ENCODE measurements around the gene HAPLN1. TPM values are rescaled to one million over a fixed set of nuclear protein-coding genes. Genes with fewer than 3 reads are reported as not detected.
A peak's percentile ranks its signal among the peaks of the same experiment; 100 is the strongest.

Gene HAPLN1
- total RNA-seq, 1 experiment from 2014 or later, result 7.8 TPM

DNA sequence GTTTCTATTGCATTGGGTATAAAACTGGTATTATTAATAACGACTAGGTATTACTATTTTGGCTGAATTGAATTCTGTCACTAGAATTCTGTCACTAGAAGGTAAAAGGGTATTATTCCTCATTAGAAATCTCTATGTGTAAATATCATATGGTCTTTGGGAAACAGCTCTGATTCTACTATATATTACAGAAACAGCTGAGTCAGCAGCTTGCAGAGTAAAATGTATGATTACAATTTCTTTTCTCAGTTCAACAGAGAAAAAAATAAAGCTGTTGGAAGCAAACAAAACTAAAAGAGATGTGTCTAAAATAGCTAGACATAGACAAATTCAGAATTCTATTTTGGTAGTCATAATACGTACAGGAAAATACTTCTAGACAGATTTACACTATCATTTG, 48.5 kb downstream of the HAPLN1 start:
- no peaks in the 10 kb centered on the region for H3K27me3 ChIP-seq (ENCODE audit: low read length)
- POLR2A ChIA-PET (ENCODE audit: unreplicated experiment), result no interaction called here
- no peak overlapping the region for H3K4me2 ChIP-seq (ENCODE audit: low read length)
- no peaks in the 10 kb centered on the region for H3K79me2 ChIP-seq (ENCODE audit: low read length)
- ATAC-seq (no peak), DNase-seq (no peak)
- no peaks in the 10 kb centered on the region for H3F3A ChIP-seq (ENCODE audit: low read length, unreplicated experiment)
- intact Hi-C loops (cut with micrococcal nuclease), result no loop called here
- BruUV-seq (replicated peaks), result no TSS peak
- no peak overlapping the region for H3K4me3 ChIP-seq (ENCODE audit: low read length)
- H3K9me2 ChIP-seq (replicated peaks; ENCODE audit: low read length), result no peaks in the 10 kb centered on the region
- no peak overlapping the region for H3K9ac ChIP-seq (ENCODE audit: low read length)
- no peak overlapping the region for H3K27ac ChIP-seq (ENCODE audit: low read length)
- CTCF ChIA-PET, result no interaction called here
- H4K20me1 ChIP-seq (ENCODE audit: low read length), result no peaks in the 10 kb centered on the region
- no peaks in the 10 kb centered on the region for H3K4me1 ChIP-seq (ENCODE audit: insufficient read depth, low read length)
- TF ChIP-seq, protein P1, sequence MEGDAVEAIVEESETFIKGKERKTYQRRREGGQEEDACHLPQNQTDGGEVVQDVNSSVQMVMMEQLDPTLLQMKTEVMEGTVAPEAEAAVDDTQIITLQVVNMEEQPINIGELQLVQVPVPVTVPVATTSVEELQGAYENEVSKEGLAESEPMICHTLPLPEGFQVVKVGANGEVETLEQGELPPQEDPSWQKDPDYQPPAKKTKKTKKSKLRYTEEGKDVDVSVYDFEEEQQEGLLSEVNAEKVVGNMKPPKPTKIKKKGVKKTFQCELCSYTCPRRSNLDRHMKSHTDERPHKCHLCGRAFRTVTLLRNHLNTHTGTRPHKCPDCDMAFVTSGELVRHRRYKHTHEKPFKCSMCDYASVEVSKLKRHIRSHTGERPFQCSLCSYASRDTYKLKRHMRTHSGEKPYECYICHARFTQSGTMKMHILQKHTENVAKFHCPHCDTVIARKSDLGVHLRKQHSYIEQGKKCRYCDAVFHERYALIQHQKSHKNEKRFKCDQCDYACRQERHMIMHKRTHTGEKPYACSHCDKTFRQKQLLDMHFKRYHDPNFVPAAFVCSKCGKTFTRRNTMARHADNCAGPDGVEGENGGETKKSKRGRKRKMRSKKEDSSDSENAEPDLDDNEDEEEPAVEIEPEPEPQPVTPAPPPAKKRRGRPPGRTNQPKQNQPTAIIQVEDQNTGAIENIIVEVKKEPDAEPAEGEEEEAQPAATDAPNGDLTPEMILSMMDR (conservative IDR thresholded peaks at IDR 0.05; ENCODE audit: low read depth, low read length), result no peak
- no peak for TF ChIP-seq EZH2phosphoT487 (IDR thresholded peaks at IDR 0.05; ENCODE audit: borderline replicate concordance, low read length)
- TF ChIP-seq EZH2 (IDR thresholded peaks at IDR 0.05; ENCODE audit: low read length, unreplicated experiment), result no peak
- H3K9me3 ChIP-seq (ENCODE audit: low read length), result no peaks in the 10 kb centered on the region
- H3K36me3 ChIP-seq (ENCODE audit: low read depth, low read length), result no peaks in the 10 kb centered on the region
- H2AFZ ChIP-seq (ENCODE audit: low read length), result no peak overlapping the region

DNA sequence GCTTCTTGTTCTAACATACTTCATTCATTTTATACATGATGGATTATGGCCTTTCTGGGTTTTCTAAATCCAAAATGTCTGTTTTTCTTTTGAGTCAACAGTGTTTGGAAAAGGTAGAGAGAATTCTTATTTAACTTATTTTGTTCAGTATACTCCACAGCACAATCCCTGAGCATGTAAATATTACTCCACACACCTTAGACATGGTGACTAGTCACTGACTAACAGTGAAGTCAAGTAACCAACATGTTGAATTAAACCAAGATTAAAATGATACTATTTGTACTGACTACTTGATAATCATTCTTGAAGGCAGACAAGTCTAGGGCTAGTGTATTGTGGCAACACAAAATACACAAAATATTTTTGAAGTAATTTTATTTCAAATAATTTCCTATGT, 55.0 kb downstream of the HAPLN1 start:
- Histone ChIP-seq H3K36me3 (ENCODE audit: low read depth, low read length) (no peaks in the 10 kb centered on the region), H3K27me3 (ENCODE audit: low read length) (no peaks in the 10 kb centered on the region), H3K9me2 (replicated peaks; ENCODE audit: low read length) (no peaks in the 10 kb centered on the region), H3F3A (ENCODE audit: low read length, unreplicated experiment) (no peaks in the 10 kb centered on the region), H3K27ac (ENCODE audit: low read length) (0 out of 2 replicates have a peak overlapping the region, but pooled peaks have one; percentile 16), H4K20me1 (ENCODE audit: low read length) (no peaks in the 10 kb centered on the region), H3K4me2 (ENCODE audit: low read length) (0 out of 2 replicates have a peak overlapping the region, but pooled peaks have one; percentile 4), H3K4me1 (ENCODE audit: insufficient read depth, low read length) (peaks cover 8% of the 10 kb centered on the region), H3K4me3 (ENCODE audit: low read length) (no peak overlapping the region), H3K79me2 (ENCODE audit: low read length) (no peaks in the 10 kb centered on the region), H3K9ac (ENCODE audit: low read length) (no peak overlapping the region), H2AFZ (ENCODE audit: low read length) (no peak overlapping the region), H3K9me3 (ENCODE audit: low read length) (no peaks in the 10 kb centered on the region)
- DNase-seq, result peak; percentile 59
- intact Hi-C loops (cut with micrococcal nuclease), result no loop called here
- ChIA-PET POLR2A (ENCODE audit: unreplicated experiment) (interaction anchor here (0.6 kb wide), 1 partner anchor 32 kb away, joined by 3 read pairs; no protein-coding TSS in a partner anchor), CTCF (no interaction called here)
- BruUV-seq (replicated peaks), result no TSS peak
- peak; percentile 86 for ATAC-seq
- TF ChIP-seq EZH2 (IDR thresholded peaks at IDR 0.05; ENCODE audit: low read length, unreplicated experiment), result no peak
- TF ChIP-seq EZH2phosphoT487 (IDR thresholded peaks at IDR 0.05; ENCODE audit: borderline replicate concordance, low read length), result no peak
- TF ChIP-seq, protein P1 (conservative IDR thresholded peaks at IDR 0.05; ENCODE audit: low read depth, low read length), result no peak

DNA sequence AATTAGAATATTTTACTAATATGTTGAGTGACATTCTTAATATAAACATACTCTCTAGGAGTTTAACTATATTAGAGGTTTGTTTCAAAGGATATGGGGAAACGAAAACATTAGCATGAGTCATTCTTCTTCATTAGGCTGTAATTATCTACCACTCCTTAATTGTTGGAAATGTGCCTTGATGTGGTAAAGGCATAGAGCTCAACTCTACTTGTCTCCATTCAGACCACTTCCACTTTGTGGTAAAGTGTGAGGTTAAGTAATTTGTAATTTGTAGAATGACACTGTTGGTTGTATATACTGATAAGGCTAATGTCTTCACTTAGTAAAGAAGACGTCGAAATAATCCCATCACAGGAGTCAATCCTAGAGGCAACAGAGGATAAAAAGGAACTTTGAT, 58.1 kb downstream of the HAPLN1 start:
- no TSS peak for BruUV-seq (replicated peaks)
- Histone ChIP-seq H3K36me3 (ENCODE audit: low read depth, low read length) (no peaks in the 10 kb centered on the region), H2AFZ (ENCODE audit: low read length) (no peak overlapping the region), H3K79me2 (ENCODE audit: low read length) (no peaks in the 10 kb centered on the region), H3K27ac (ENCODE audit: low read length) (no peak overlapping the region), H3K4me2 (ENCODE audit: low read length) (no peak overlapping the region), H3K27me3 (ENCODE audit: low read length) (no peaks in the 10 kb centered on the region), H3K9ac (ENCODE audit: low read length) (no peak overlapping the region), H3K4me1 (ENCODE audit: insufficient read depth, low read length) (peaks cover 8% of the 10 kb centered on the region), H4K20me1 (ENCODE audit: low read length) (no peaks in the 10 kb centered on the region), H3K4me3 (ENCODE audit: low read length) (no peak overlapping the region), H3K9me3 (ENCODE audit: low read length) (no peaks in the 10 kb centered on the region), H3K9me2 (replicated peaks; ENCODE audit: low read length) (no peaks in the 10 kb centered on the region), H3F3A (ENCODE audit: low read length, unreplicated experiment) (no peaks in the 10 kb centered on the region)
- ATAC-seq, result no peak
- CTCF ChIA-PET, result no interaction called here
- no peak for DNase-seq
- TF ChIP-seq EZH2phosphoT487 (IDR thresholded peaks at IDR 0.05; ENCODE audit: borderline replicate concordance, low read length) (no peak), EZH2 (IDR thresholded peaks at IDR 0.05; ENCODE audit: low read length, unreplicated experiment) (no peak)
- TF ChIP-seq, protein P1 (conservative IDR thresholded peaks at IDR 0.05; ENCODE audit: low read depth, low read length), result no peak
- POLR2A ChIA-PET (ENCODE audit: unreplicated experiment), result no interaction called here
- intact Hi-C loops (cut with micrococcal nuclease), result no loop called here

Data from PC-3 (cell line).